ENCODE results near the gene CDKN1C.

DNA sequence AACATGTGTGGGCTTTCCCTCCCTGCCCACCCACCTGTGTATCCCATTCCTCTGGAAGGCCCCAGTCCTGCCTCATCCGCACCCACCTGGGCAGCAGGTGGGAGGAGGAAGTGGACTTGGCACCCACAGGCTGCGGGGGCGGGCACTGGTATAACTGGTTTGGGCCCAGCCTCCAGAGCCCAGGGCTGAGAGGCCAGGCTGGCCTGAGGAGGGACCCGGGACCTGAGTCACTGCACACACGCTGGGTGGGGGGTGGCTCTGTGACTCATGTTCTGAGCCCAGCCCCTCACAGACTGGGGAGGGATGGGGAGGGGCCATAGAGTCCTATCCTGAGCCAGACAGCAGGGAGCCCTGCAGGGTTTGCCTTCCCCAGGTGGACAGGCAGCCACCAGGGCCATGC, 26.9 kb upstream of the CDKN1C start:
- TF ChIP-seq, protein P1, sequence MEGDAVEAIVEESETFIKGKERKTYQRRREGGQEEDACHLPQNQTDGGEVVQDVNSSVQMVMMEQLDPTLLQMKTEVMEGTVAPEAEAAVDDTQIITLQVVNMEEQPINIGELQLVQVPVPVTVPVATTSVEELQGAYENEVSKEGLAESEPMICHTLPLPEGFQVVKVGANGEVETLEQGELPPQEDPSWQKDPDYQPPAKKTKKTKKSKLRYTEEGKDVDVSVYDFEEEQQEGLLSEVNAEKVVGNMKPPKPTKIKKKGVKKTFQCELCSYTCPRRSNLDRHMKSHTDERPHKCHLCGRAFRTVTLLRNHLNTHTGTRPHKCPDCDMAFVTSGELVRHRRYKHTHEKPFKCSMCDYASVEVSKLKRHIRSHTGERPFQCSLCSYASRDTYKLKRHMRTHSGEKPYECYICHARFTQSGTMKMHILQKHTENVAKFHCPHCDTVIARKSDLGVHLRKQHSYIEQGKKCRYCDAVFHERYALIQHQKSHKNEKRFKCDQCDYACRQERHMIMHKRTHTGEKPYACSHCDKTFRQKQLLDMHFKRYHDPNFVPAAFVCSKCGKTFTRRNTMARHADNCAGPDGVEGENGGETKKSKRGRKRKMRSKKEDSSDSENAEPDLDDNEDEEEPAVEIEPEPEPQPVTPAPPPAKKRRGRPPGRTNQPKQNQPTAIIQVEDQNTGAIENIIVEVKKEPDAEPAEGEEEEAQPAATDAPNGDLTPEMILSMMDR (IDR thresholded peaks at IDR 0.05), result no peak
- no peak for TF ChIP-seq POLR2A (IDR thresholded peaks at IDR 0.05)
